Breast epithelium (tissue), 3 donors: ENCODE data around the gene PFN1.

ENCODE experiments used
- CTCF ChIP-seq, 3 donors: fragments of 450-650 bp; IDR thresholded peaks; one replicate each; pipeline ENCODE4 v1.5.1; 2016 to 2017; ENCODE audit warnings: antibody characterized with exemption in 3 of 3, mild to moderate bottlenecking in 3 of 3, moderate library complexity in 3 of 3
- POLR2AphosphoS5 ChIP-seq, 3 donors: sonication (generic); formaldehyde crosslinking; IDR thresholded peaks; one replicate each; pipeline ENCODE4 v1.6.1; 2017; ENCODE audit warnings: antibody characterized with exemption in 3 of 3

- peak; percentile 79 to 83 (median 81) for TF ChIP-seq CTCF (IDR thresholded peaks at IDR 0.05)
- TF ChIP-seq POLR2AphosphoS5 (IDR thresholded peaks at IDR 0.05), result no peak
Observed at GRCh38 chr17:4980644-4981216, 32.4 kb upstream of the PFN1 start.
